HepG2 (cell line): ENCODE data around the gene STIM1. TPM values are rescaled to one million over a fixed set of nuclear protein-coding genes. Genes with fewer than 3 reads are reported as not detected.

Source experiments
- ATAC-seq: fragments of 200-7000 bp; cut with Tn5 transposase; 3 replicates; pipeline ENCODE4 v1.9.1; 2020; ENCODE audit warnings: mild to moderate bottlenecking, moderate library complexity
- BruUV-seq: library from RNA; stranded (reverse); fragments of 400-500 nt; replicated peaks from 2 replicates; lab custom pipeline; 2021; lab: Mats Ljungman, UMichigan
- CTCF ChIA-PET: fragments of 300-600 bp; formaldehyde crosslinking; extraction: SDS; loops from one replicate; lab custom pipeline; 2021; ENCODE audit warnings: low total read pairs, inconsistent platforms, low intra/inter-chr PET ratio; lab: Yijun Ruan, JAX
- POLR2A ChIA-PET: fragments of 350-600 bp; sonication (Branson Sonifier 250); formaldehyde crosslinking; loops from one replicate; lab custom pipeline; 2020; ENCODE audit warnings: antibody characterized with exemption, inconsistent platforms; lab: Yijun Ruan, JAX
- DNase-seq: peaks from one replicate; pipeline ENCODE4 v3.0.0-alpha.2; 2015; ENCODE audit warnings: low spot score
- FAIRE-seq: peaks from 3 replicates; lab custom pipeline; 2011; peaks lifted over from hg19 to GRCh38; lab: Jason Lieb, UNC
- H2AFZ ChIP-seq: one replicate; pipeline ENCODE4 v1.6.1; 2011; ENCODE audit warnings: low read length, inconsistent platforms
- H3K27ac ChIP-seq: fragments of 300-600 bp; 3 replicates; pipeline ENCODE4 v1.8.0; 2011; ENCODE audit warnings: mixed run types, mild to moderate bottlenecking, mixed read lengths, low read length, inconsistent platforms; ENCODE audit not compliant: insufficient read depth; ENCODE audit errors: extremely low read length
- H3K27me3 ChIP-seq, 2 experiments: fragments of 200-600 bp in 1 of 2; 2 replicates in 1 of 2; 3 replicates in 1 of 2; pipeline versions ENCODE4 v1.6.0 to v1.8.0; 2011; ENCODE audit warnings: low read length in 2 of 2, mild to moderate bottlenecking in 2 of 2, moderate library complexity in 2 of 2, inconsistent platforms in 1 of 2; ENCODE audit not compliant: insufficient read depth in 2 of 2, control insufficient read depth in 1 of 2
- H3K36me3 ChIP-seq, 2 experiments: fragments of 200-600 bp in 1 of 2; replicated peaks in 1 of 2; 2 replicates in 1 of 2; 3 replicates in 1 of 2; pipeline versions ENCODE4 v1.5.1 to v1.8.0; 2011; ENCODE audit warnings: low read length in 2 of 2, inconsistent platforms in 1 of 2; ENCODE audit not compliant: insufficient read depth in 2 of 2, control insufficient read depth in 1 of 2
- H3K4me1 ChIP-seq: 2 replicates; pipeline ENCODE4 v1.5.1; 2012; ENCODE audit warnings: low read length, inconsistent platforms; ENCODE audit not compliant: insufficient read depth
- H3K4me2 ChIP-seq: 2 replicates; pipeline ENCODE4 v1.6.0; 2011; ENCODE audit warnings: low read depth, low read length, inconsistent platforms
- H3K4me3 ChIP-seq, 3 experiments: fragments of 200-600 bp in 1 of 3; sonication (generic), shearing (Covaris generic) in 1 of 3; replicated peaks in 1 of 3; 2 replicates each; pipeline ENCODE4 v1.5.1; 2011 to 2016; ENCODE audit warnings: low read length in 3 of 3, inconsistent platforms in 2 of 3, low read depth in 2 of 3, mild to moderate bottlenecking in 2 of 3, control low read depth in 1 of 3, mixed read lengths in 1 of 3; ENCODE audit not compliant: insufficient read depth in 1 of 3
- H3K79me2 ChIP-seq: one replicate; pipeline ENCODE4 v1.6.1; 2011; ENCODE audit warnings: low read length, inconsistent platforms; ENCODE audit not compliant: insufficient read depth
- H3K9ac ChIP-seq: 2 replicates; pipeline ENCODE4 v1.6.0; 2011; ENCODE audit warnings: mild to moderate bottlenecking, low read depth, low read length, inconsistent platforms; ENCODE audit not compliant: insufficient read depth
- H3K9me3 ChIP-seq: 2 replicates; pipeline ENCODE4 v1.5.1; 2012; ENCODE audit warnings: mild to moderate bottlenecking, low read length
- H4K20me1 ChIP-seq: 2 replicates; pipeline ENCODE4 v1.6.0; 2011; ENCODE audit warnings: inconsistent platforms, mild to moderate bottlenecking, low read length, moderate library complexity; ENCODE audit not compliant: insufficient read depth
- IRF1 ChIP-seq: sonication (generic); formaldehyde crosslinking; IDR thresholded peaks from 2 replicates; pipeline ENCODE4 v1.4.0; 2020; ENCODE audit warnings: low read depth, mild to moderate bottlenecking, missing genetic modification reagents
- KLF15 ChIP-seq: sonication (generic); formaldehyde crosslinking; IDR thresholded peaks from 2 replicates; pipeline ENCODE4 v1.8.1; 2023; ENCODE audit warnings: borderline replicate concordance, mild to moderate bottlenecking, inconsistent platforms, missing genetic modification reagents, mixed read lengths
- MED13 ChIP-seq: sonication (generic); formaldehyde crosslinking; IDR thresholded peaks from 2 replicates; pipeline ENCODE4 v1.5.0; 2020; ENCODE audit warnings: missing genetic modification reagents
- RAD51 ChIP-seq: fragments of 450-650 bp; IDR thresholded peaks from 2 replicates; pipeline ENCODE4 v1.6.1; 2016; ENCODE audit warnings: borderline replicate concordance
- RBAK ChIP-seq: sonication (generic); formaldehyde crosslinking; IDR thresholded peaks from 2 replicates; pipeline ENCODE4 v1.5.1; 2020; ENCODE audit warnings: mild to moderate bottlenecking, missing genetic modification reagents
- SNAPC4 ChIP-seq: sonication (generic); formaldehyde crosslinking; IDR thresholded peaks from 2 replicates; pipeline ENCODE4 v1.4.0; 2020; ENCODE audit warnings: mild to moderate bottlenecking, missing genetic modification reagents
- TAF1 ChIP-seq: sonication (generic); formaldehyde crosslinking; IDR thresholded peaks from 2 replicates; pipeline ENCODE4 v1.4.0; 2020; ENCODE audit warnings: missing genetic modification reagents
- TP53 ChIP-seq: sonication (generic); formaldehyde crosslinking; conservative IDR thresholded peaks from 2 replicates; pipeline ENCODE4 v1.4.0; 2020; ENCODE audit warnings: missing genetic modification reagents
- YY1 ChIP-seq: IDR thresholded peaks from 2 replicates; pipeline ENCODE4 v1.6.1; 2011; ENCODE audit warnings: low read length, low read depth, moderate library complexity, mild to moderate bottlenecking; ENCODE audit not compliant: insufficient read depth, insufficient replicate concordance
- ZNF232 ChIP-seq: sonication (generic); formaldehyde crosslinking; IDR thresholded peaks from 2 replicates; pipeline ENCODE4 v1.4.0; 2020; ENCODE audit warnings: missing genetic modification reagents, borderline replicate concordance
- ZNF513 ChIP-seq: sonication (generic); formaldehyde crosslinking; conservative IDR thresholded peaks from 2 replicates; pipeline ENCODE4 v1.5.0; 2020; ENCODE audit warnings: missing genetic modification reagents
- ZNF580 ChIP-seq: IDR thresholded peaks from 2 replicates; pipeline ENCODE4 v1.6.1; 2016; ENCODE audit warnings: low read depth, borderline replicate concordance
- WGBS: methylation state at CpG from one replicate; pipeline ENCODE4 v1.1.6; 2017; ENCODE audit warnings: low lambda C conversion rate; 5-methylcytosine and 5-hydroxymethylcytosine counted together
- in situ Hi-C: cut with HindIII; loops from 2 replicates; pipeline ENCODE4 v1.10.0; 2017; ENCODE audit warnings: low pct_unique_long_range_greater_than_20kb; ENCODE audit not compliant: extremely low pct_ligation_motif_present
- intact Hi-C: fragments of 100-400 bp; cut with micrococcal nuclease; formaldehyde crosslinking; loops from one replicate; pipeline ENCODE4 v1.10.0; 2022; ENCODE audit not compliant: unreplicated experiment
- polyA plus RNA-seq, 8 experiments: library from polyadenylated mRNA; depleted of rRNA in 3 of 8; stranded (reverse) in 7 of 8; unstranded in 1 of 8; fragments of >200 nt; fragmentation: Illumina TruSeq in 4 of 8; extraction: Trizol in 4 of 8; gene quantifications; 2 replicates each; pipeline versions ENCODE4 v1.2.1 to v1.2.3, GENCODE V29; 2011 to 2016; ENCODE audit warnings: low read depth in 4 of 8, missing spikeins in 1 of 8, mixed read lengths in 1 of 8; ENCODE audit not compliant: insufficient read depth in 1 of 8
- total RNA-seq, 5 experiments: library from RNA; depleted of rRNA; stranded (reverse); fragments of >200 nt; fragmentation: Illumina TruSeq; extraction: Trizol; gene quantifications; 2 replicates each; pipeline ENCODE4 v1.2.3, GENCODE V29; 2016; ENCODE audit warnings: low read depth in 1 of 5

The STIM1 gene
- total and polyA plus RNA-seq, 2 of the 13 experiments (the other 11 are each of a cell fraction or from before 2014, with no cell fraction given) = 19.2 to 28.5 TPM

DNA sequence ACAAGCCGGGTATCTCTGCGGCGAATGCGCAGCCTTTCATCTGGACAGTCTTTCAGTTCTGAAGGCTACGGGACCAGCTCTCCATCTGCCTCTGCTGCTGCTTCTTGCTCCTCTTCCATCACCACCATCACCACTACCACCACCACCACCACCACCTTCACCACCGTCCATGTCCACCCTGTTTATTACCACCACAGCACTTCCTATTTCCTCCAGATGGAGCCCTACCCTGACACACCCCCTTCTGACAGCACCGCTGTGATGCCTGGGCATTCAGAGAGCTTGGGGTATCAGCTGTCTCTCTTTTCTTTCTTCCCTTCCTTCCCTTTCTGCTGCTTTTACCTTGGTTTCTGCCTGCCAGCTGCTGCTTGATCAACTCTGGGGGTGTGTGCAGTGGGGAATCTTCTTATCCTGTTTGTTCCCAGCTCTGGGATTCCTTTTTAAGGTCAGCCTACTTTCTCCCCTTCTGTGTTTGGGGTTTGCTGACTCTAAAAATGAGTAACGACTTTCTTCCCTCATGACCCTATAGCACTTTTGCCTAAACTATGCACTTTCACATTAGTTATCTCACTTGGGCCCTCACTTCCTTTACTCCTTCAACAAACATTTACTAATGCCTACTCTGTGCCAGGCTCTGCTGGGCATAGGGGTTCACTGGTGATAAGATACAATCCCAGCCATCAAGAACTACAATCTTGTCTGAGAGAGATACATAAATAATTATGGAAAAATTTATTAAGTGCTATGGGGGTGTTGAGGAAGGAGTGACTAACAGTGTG, 231.3 kb downstream of the STIM1 start:
- Histone ChIP-seq H3K4me3 (no peak overlapping the region), H3K36me3 (peaks cover 18 to 49% of the 10 kb centered on the region in 2 experiments; a peak in 4 of 5 replicates), H2AFZ (no peak overlapping the region), H3K4me2 (no peak overlapping the region), H4K20me1 (no peaks in the 10 kb centered on the region), H3K27ac (no peak overlapping the region), H3K9me3 (no peaks in the 10 kb centered on the region), H3K9ac (no peak overlapping the region), H3K79me2 (no peaks in the 10 kb centered on the region), H3K4me1 (no peaks in the 10 kb centered on the region), H3K27me3 (no peaks in the 10 kb centered on the region)
- POLR2A ChIA-PET = no interaction called here
- no peak for DNase-seq
- ATAC-seq = no peak
- FAIRE-seq = no peak
- CTCF ChIA-PET = no interaction called here
- 98% methylated on average over 8 of the region's 8 CpGs for WGBS
- intact Hi-C loops = no loop called here
- BruUV-seq = no TSS peak
- TF ChIP-seq TAF1 (CRISPR knock-in tag) (no peak), KLF15 (no peak), RAD51 (no peak), ZNF513 (CRISPR knock-in tag) (no peak), RBAK (CRISPR knock-in tag) (no peak), MED13 (CRISPR knock-in tag) (no peak), ZNF232 (CRISPR knock-in tag) (no peak), TP53 (CRISPR knock-in tag) (no peak), YY1 (no peak), SNAPC4 (CRISPR knock-in tag) (no peak), ZNF580 (CRISPR knock-in tag) (no peak), IRF1 (CRISPR knock-in tag) (no peak)
- in situ Hi-C loops = no loop called here
